GM12874 (cell line): ENCODE measurements around the gene ZNF805.

ENCODE experiments used
- TF ChIP-seq, protein P1 (sequence below): IDR thresholded peaks from 2 replicates; pipeline ENCODE4 v1.5.1; 2011; ENCODE audit warnings: low read depth, mild to moderate bottlenecking, control low read depth, low read length, moderate library complexity; ENCODE audit not compliant: insufficient read depth

The ZNF805 gene

DNA sequence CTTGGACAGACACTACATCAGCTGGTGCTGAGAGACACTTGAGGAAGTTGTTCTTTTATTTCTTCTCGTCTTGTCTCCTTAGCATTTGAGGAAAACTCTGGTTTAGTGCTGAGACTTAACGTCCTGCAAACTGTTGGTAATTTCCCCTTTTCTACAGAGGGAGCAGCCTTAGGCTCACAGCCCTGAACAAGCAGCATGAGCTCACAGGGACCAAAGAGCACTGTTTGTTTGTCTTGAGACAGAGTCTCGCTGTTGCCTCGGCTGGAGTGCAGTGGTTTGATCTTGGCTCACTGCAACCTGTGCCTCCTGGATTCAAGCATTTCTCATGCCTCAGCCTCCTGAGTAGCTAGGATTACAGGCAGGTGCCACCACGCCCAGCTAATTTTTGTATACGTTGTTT is 5.5 kb downstream of the ZNF805 start:
- TF ChIP-seq, protein P1, sequence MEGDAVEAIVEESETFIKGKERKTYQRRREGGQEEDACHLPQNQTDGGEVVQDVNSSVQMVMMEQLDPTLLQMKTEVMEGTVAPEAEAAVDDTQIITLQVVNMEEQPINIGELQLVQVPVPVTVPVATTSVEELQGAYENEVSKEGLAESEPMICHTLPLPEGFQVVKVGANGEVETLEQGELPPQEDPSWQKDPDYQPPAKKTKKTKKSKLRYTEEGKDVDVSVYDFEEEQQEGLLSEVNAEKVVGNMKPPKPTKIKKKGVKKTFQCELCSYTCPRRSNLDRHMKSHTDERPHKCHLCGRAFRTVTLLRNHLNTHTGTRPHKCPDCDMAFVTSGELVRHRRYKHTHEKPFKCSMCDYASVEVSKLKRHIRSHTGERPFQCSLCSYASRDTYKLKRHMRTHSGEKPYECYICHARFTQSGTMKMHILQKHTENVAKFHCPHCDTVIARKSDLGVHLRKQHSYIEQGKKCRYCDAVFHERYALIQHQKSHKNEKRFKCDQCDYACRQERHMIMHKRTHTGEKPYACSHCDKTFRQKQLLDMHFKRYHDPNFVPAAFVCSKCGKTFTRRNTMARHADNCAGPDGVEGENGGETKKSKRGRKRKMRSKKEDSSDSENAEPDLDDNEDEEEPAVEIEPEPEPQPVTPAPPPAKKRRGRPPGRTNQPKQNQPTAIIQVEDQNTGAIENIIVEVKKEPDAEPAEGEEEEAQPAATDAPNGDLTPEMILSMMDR = no peak

DNA sequence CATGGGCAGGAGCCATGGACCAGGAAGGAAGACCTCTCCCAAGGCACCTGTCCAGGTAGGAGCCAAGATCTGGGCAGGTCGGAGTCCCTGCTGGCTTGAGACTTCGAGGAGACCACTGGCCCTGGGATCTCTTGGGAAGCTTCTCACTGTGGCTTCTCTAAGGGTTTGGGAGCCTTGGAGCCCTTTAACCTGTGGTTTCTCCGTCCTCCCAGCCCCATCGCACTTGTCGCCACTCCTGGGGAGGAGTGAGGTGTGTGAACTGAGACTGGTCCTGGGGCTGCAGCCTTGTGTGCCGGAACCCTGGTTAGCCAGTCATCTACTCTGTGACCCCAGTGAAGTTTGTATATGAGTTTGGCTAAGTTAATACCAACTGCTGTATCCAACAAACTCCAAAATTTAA is 8.2 kb downstream of the ZNF805 start:
- TF ChIP-seq, protein P1 = no peak

DNA sequence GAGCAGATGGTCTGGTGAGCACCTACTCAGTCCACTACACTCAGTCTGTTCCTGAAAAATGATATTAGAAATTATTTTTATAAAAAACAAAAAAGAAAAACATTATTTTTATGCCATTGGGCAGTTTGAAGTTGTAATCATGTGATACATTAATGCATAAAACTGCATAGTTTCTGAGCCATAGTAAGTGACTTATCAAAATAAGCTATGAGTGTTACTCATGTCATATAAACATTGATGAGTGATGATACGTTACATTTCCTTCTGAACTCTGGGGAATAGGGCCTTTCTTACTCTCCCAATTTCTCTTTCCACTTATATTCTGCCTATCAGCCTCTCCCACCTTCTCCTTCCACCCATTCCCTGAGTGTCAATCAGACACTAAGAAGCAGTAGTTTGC is 8.9 kb downstream of the ZNF805 start:
- TF ChIP-seq, protein P1 = no peak

DNA sequence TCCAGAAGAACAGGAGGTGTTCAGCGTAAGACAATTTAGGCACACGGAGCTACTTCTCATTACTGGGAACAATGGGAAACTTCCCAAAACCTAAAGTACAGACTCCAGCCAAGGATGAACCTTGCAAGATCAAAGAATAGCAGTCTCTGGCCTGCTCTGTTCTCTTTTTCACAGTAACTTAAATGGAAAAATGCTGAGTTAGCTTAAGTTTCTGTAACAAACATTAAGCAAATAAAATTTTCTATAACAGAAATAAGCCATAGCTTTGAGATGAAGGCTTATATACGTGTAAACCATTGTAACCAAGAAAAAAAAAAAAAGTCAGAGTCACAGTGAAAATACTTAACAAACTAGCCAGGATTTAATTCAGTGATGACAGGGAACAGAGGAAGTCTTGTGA is 21.6 kb downstream of the ZNF805 start:
- TF ChIP-seq, protein P1 = no peak

DNA sequence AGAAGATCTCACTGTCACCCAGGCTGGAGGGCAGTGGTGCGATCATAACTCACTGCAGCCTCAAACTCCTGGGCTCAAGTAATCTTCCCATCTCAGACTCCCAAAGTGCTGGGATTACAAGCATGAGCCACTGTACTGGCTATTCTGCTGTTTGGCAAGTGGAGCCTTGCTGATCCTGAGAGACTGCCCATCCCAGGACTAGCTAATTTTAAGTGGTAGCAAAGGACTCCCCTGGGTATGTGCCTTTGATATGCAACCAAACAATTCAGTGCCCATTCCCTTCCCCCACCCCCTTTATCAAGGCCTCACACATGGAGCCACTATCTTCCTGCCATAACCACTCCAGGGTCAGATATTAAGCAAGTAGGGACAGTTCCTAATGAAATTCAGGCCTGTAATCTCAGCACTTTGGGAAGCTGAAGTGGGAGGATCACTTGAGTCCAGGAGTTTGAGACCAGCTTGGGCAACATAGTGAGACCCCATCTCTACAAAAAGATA is 22.9 kb downstream of the ZNF805 start:
- TF ChIP-seq, protein P1 = no peak

DNA sequence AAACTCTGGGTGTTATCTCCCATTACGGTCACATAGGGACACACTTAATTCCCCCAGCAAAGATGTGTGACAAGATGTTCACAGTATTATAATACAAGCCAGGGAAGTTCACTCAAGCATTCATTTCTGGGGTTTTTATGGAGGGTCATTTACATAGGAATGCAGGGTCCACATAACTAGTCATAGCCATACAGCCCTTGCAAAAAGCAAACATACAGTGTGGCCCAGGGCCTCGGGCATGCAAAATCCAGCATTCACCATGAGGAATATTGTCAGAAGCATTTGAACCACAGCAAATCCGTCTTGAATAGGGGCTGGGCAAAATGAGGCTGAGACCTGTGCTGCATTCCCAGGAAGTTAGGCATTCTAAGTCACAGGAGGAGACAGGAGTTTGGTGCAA is 26.9 kb downstream of the ZNF805 start:
- TF ChIP-seq, protein P1 = no peak

DNA sequence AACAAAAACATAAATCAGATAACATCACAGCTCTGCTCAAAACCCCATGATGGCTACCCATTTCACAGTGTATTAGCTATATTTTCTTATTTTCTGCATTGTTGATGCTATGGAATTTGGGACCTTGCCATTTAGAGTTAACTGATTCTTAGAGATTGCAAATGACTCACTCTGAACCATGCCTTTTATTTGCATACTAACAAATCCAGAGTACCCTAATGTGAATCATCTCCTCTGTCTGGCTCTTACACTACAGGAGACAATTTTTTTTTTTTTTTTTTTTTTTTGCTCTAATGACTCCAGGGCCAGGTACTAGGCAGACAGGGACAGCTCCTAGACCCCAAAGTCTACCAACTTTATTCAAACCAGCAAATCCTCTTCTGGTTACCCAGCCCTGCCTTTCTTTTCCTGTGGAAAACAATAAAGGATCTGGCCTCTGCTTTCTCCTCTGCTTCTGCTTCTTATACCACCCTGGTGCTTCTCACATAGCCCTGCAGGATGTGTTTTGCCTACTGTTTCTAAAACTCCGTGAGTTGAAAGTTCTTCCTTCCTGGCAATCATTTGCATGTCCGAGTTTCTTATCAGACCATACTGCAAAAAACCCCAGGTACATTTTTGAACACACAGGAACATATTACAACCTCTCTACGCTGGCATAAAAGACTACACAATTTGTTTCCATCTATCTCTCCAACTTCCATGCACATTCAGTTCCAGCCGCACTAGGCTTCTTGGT is 29.3 kb downstream of the ZNF805 start:
- TF ChIP-seq, protein P1 = no peak

DNA sequence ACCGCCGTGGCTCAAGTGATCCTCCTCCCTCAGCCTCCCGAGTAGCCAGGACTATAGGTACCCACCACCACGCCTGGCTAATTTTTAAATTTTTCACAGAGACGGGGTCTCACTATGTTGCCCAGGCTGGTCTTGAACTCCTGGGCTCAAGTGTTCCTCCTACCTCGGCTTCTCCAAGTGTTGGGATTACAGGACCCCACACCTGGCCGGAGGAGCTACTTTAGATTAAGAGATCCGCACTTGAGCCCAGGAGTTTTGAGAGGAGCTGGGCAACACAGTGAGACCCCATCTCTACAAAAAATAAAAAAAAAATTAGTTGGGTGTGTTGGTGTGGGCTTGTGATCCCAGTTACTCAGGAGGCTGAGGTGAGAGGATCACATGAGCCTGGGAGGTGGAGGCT is 30.8 kb downstream of the ZNF805 start:
- TF ChIP-seq, protein P1 = no peak
